Measurements from ENCODE around the gene CHST8.

DNA sequence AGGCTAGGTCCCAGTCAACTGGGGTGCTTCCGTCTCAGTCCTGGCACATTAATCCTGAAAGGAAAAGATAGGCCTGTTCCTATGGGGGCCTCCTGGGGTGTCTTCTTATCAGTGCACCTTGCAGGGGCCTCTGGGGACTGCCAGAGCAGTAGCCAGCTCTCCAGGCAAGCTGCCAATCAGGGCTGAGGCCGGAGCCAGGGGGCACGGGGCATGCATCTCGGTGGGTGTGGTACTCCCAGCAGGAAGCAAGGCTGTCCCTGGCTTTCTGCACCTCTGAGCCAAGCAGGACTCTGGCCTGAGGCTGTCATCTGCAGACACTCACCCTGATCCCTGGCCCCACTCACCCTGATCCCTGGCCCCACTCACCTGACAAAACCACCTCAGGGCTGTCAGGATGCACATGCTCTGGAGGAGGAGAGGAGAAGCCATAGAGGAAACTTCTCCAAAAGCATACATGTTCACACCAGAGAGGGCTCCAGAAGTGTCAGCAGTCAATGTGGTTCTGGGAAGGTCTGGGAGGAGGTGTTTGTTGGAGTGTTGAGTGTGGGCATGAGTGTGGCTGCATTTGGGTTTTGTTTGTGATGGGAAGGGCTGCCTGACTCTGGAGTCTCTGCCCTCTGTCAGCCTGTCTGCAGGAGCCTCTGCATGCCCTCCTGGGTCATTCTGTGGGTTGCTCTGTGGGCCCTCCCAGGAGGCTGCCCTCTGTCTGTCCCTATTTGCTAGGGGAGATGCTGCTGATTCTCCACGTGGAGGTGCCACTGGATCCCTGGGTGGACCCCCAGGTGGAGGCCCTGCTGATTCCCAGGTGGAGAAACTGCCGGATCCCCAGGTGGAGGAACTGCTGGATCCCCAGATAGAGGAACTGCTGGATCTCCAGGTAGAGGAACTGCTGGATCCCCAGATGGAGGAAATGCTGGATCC, 152.2 kb downstream of the CHST8 start:
- TF ChIP-seq, protein P1, sequence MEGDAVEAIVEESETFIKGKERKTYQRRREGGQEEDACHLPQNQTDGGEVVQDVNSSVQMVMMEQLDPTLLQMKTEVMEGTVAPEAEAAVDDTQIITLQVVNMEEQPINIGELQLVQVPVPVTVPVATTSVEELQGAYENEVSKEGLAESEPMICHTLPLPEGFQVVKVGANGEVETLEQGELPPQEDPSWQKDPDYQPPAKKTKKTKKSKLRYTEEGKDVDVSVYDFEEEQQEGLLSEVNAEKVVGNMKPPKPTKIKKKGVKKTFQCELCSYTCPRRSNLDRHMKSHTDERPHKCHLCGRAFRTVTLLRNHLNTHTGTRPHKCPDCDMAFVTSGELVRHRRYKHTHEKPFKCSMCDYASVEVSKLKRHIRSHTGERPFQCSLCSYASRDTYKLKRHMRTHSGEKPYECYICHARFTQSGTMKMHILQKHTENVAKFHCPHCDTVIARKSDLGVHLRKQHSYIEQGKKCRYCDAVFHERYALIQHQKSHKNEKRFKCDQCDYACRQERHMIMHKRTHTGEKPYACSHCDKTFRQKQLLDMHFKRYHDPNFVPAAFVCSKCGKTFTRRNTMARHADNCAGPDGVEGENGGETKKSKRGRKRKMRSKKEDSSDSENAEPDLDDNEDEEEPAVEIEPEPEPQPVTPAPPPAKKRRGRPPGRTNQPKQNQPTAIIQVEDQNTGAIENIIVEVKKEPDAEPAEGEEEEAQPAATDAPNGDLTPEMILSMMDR (conservative IDR thresholded peaks at IDR 0.05 in 1 of 2, IDR thresholded peaks at IDR 0.05 in 1 of 2; ENCODE audit: extremely low read depth in 1 of 2, insufficient read depth in 1 of 2, low read depth in 1 of 2, low read length in 2 of 2): no peak
- TF ChIP-seq EZH2 (IDR thresholded peaks at IDR 0.05; ENCODE audit: borderline replicate concordance, low read length): no peak

All from mammary epithelial cell (primary cell).